WTC11 (cell line): ENCODE results near the gene PRKCE. TPM values are rescaled to one million over a fixed set of nuclear protein-coding genes. Genes with fewer than 3 reads are reported as not detected.

Experiments used
- ATAC-seq: fragments of 200-7000 bp; cut with Tn5 transposase; 2 replicates; pipeline ENCODE4 v1.10.0; 2021; ENCODE audit warnings: mild to moderate bottlenecking, moderate library complexity
- CTCF ChIA-PET: fragments of 300-600 bp; sonication (Branson Sonifier 250); formaldehyde crosslinking; loops from one replicate; lab custom pipeline; 2021; ENCODE audit warnings: antibody characterized with exemption; lab: Charles Lee
- POLR2A ChIA-PET: fragments of 350-600 bp; sonication (Branson Sonifier 250); formaldehyde crosslinking; loops from one replicate; lab custom pipeline; 2021; ENCODE audit warnings: antibody characterized with exemption; lab: Charles Lee
- DNase-seq: peaks from one replicate; pipeline ENCODE4 v3.0.0; 2021; ENCODE audit warnings: low spot score
- H3K27ac Mint-ChIP-seq: 2 replicates; pipeline ENCODE4 v1.8.0; 2021; ENCODE audit warnings: mixed read lengths
- H3K27me3 Mint-ChIP-seq: 2 replicates; pipeline ENCODE4 v1.8.0; 2021; ENCODE audit warnings: low read depth, mild to moderate bottlenecking, moderate library complexity, mixed read lengths
- H3K36me3 Mint-ChIP-seq: 2 replicates; pipeline ENCODE4 v1.8.0; 2021; ENCODE audit warnings: mixed read lengths
- H3K4me1 Mint-ChIP-seq: 2 replicates; pipeline ENCODE4 v1.8.0; 2022; ENCODE audit warnings: mixed read lengths
- H3K4me3 Mint-ChIP-seq: 2 replicates; pipeline ENCODE4 v1.8.0; 2021; ENCODE audit warnings: mild to moderate bottlenecking, moderate library complexity, mixed read lengths
- H3K9me3 Mint-ChIP-seq: 2 replicates; pipeline ENCODE4 v1.8.0; 2021; ENCODE audit warnings: mixed read lengths
- ATF6 ChIP-seq: sonication (generic); formaldehyde crosslinking; IDR thresholded peaks from 2 replicates; pipeline ENCODE4 v1.8.1; 2023; ENCODE audit warnings: mild to moderate bottlenecking, missing genetic modification reagents
- CREM ChIP-seq: sonication (generic); formaldehyde crosslinking; IDR thresholded peaks from 2 replicates; pipeline ENCODE4 v1.8.1; 2022; ENCODE audit warnings: mild to moderate bottlenecking, missing genetic modification reagents, moderate library complexity
- EMX1 ChIP-seq: fragments of 250-450 bp; sonication (Bioruptor Pico); IDR thresholded peaks from 2 replicates; pipeline ENCODE4 v1.8.0; 2021; ENCODE audit warnings: mild to moderate bottlenecking
- ERG ChIP-seq: fragments of 250-450 bp; sonication (Bioruptor Pico); IDR thresholded peaks from 2 replicates; pipeline ENCODE4 v1.8.0; 2021; ENCODE audit warnings: mild to moderate bottlenecking
- NFATC4 ChIP-seq: fragments of 250-450 bp; sonication (Bioruptor Pico); IDR thresholded peaks from 2 replicates; pipeline ENCODE4 v1.9.0; 2021; ENCODE audit warnings: mild to moderate bottlenecking
- NR3C1 ChIP-seq: sonication (generic); formaldehyde crosslinking; conservative IDR thresholded peaks from 2 replicates; pipeline ENCODE4 v1.8.1; 2023; ENCODE audit warnings: low read depth, mild to moderate bottlenecking, missing genetic modification reagents
- PRRX2 ChIP-seq: fragments of 250-450 bp; sonication (Bioruptor Pico); IDR thresholded peaks from 2 replicates; pipeline ENCODE4 v1.8.0; 2021; ENCODE audit warnings: mild to moderate bottlenecking
- SMAD3 ChIP-seq: sonication (generic); formaldehyde crosslinking; IDR thresholded peaks from 2 replicates; pipeline ENCODE4 v1.8.0; 2022; ENCODE audit warnings: missing genetic modification reagents, mild to moderate bottlenecking, borderline replicate concordance
- TCF7 ChIP-seq: sonication (generic); formaldehyde crosslinking; IDR thresholded peaks from 2 replicates; pipeline ENCODE4 v1.8.0; 2022; ENCODE audit warnings: mild to moderate bottlenecking, low read depth, missing genetic modification reagents, moderate library complexity
- TEAD1 ChIP-seq: sonication (generic); formaldehyde crosslinking; IDR thresholded peaks from 2 replicates; pipeline ENCODE4 v1.8.0; 2022; ENCODE audit warnings: mild to moderate bottlenecking, missing genetic modification reagents
- TEAD4 ChIP-seq: sonication (generic); formaldehyde crosslinking; IDR thresholded peaks from 2 replicates; pipeline ENCODE4 v1.8.0; 2022; ENCODE audit warnings: mild to moderate bottlenecking, missing genetic modification reagents
- TP53 ChIP-seq: sonication (generic); formaldehyde crosslinking; IDR thresholded peaks from 2 replicates; pipeline ENCODE4 v1.8.1; 2023; ENCODE audit warnings: mild to moderate bottlenecking, missing genetic modification reagents
- ZNF317 ChIP-seq: sonication (generic); formaldehyde crosslinking; IDR thresholded peaks from 2 replicates; pipeline ENCODE4 v1.8.1; 2023; ENCODE audit warnings: low read depth, mild to moderate bottlenecking, moderate library complexity, missing genetic modification reagents, borderline replicate concordance
- ZNF416 ChIP-seq: fragments of 250-450 bp; sonication (Bioruptor Pico); IDR thresholded peaks from 2 replicates; pipeline ENCODE4 v1.9.0; 2021; ENCODE audit warnings: mild to moderate bottlenecking, inconsistent platforms
- total RNA-seq: library from RNA; stranded (reverse); gene quantifications from 3 replicates; pipeline ENCODE4 v1.2.3, GENCODE V29; 2021
- TF ChIP-seq, protein P1 (sequence below): fragments of 250-450 bp; sonication (Bioruptor Pico); IDR thresholded peaks from 2 replicates; pipeline ENCODE4 v1.9.0; 2021; ENCODE audit warnings: mild to moderate bottlenecking
- TF ChIP-seq, protein P2 (sequence below): sonication (generic); formaldehyde crosslinking; IDR thresholded peaks from 2 replicates; pipeline ENCODE4 v1.8.1; 2023; ENCODE audit warnings: mild to moderate bottlenecking, moderate library complexity, missing genetic modification reagents
- TF ChIP-seq, protein P3 (sequence below): fragments of 250-450 bp; sonication (Bioruptor Pico); IDR thresholded peaks from 2 replicates; pipeline ENCODE4 v1.9.0; 2021; ENCODE audit warnings: moderate library complexity, mild to moderate bottlenecking, inconsistent platforms, borderline replicate concordance
- TF ChIP-seq, protein P4 (sequence below): sonication (generic); formaldehyde crosslinking; IDR thresholded peaks from 2 replicates; pipeline ENCODE4 v1.8.1; 2023; ENCODE audit warnings: mild to moderate bottlenecking, missing genetic modification reagents, moderate library complexity
- TF ChIP-seq, protein P5 (sequence below): sonication (generic); formaldehyde crosslinking; IDR thresholded peaks from 2 replicates; pipeline ENCODE4 v1.8.0; 2022; ENCODE audit warnings: mild to moderate bottlenecking, missing genetic modification reagents

The PRKCE gene
- total RNA-seq, 1 experiment from 2014 or later: 5.8 TPM

GRCh38 chr2:45622336-45623075, 29.0 kb upstream of the PRKCE start (continued):
- no peak for TF ChIP-seq SMAD3
- TF ChIP-seq ERG (CRISPR knock-in tag): no peak
- TF ChIP-seq, protein P1, sequence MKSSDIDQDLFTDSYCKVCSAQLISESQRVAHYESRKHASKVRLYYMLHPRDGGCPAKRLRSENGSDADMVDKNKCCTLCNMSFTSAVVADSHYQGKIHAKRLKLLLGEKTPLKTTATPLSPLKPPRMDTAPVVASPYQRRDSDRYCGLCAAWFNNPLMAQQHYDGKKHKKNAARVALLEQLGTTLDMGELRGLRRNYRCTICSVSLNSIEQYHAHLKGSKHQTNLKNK: no peak
- TF ChIP-seq, protein P2, sequence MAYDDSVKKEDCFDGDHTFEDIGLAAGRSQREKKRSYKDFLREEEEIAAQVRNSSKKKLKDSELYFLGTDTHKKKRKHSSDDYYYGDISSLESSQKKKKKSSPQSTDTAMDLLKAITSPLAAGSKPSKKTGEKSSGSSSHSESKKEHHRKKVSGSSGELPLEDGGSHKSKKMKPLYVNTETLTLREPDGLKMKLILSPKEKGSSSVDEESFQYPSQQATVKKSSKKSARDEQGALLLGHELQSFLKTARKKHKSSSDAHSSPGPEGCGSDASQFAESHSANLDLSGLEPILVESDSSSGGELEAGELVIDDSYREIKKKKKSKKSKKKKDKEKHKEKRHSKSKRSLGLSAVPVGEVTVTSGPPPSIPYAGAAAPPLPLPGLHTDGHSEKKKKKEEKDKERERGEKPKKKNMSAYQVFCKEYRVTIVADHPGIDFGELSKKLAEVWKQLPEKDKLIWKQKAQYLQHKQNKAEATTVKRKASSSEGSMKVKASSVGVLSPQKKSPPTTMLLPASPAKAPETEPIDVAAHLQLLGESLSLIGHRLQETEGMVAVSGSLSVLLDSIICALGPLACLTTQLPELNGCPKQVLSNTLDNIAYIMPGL (CRISPR knock-in tag): no peak
- no peak for TF ChIP-seq NFATC4 (CRISPR knock-in tag)
- TF ChIP-seq, protein P3, sequence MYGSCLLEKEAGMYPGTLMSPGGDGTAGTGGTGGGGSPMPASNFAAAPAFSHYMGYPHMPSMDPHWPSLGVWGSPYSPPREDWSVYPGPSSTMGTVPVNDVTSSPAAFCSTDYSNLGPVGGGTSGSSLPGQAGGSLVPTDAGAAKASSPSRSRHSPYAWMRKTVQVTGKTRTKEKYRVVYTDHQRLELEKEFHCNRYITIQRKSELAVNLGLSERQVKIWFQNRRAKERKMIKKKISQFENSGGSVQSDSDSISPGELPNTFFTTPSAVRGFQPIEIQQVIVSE (CRISPR knock-in tag): no peak
- no peak for TF ChIP-seq TP53 (CRISPR knock-in tag)
- TF ChIP-seq, protein P4, sequence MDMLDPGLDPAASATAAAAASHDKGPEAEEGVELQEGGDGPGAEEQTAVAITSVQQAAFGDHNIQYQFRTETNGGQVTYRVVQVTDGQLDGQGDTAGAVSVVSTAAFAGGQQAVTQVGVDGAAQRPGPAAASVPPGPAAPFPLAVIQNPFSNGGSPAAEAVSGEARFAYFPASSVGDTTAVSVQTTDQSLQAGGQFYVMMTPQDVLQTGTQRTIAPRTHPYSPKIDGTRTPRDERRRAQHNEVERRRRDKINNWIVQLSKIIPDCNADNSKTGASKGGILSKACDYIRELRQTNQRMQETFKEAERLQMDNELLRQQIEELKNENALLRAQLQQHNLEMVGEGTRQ (CRISPR knock-in tag): no peak

DNA sequence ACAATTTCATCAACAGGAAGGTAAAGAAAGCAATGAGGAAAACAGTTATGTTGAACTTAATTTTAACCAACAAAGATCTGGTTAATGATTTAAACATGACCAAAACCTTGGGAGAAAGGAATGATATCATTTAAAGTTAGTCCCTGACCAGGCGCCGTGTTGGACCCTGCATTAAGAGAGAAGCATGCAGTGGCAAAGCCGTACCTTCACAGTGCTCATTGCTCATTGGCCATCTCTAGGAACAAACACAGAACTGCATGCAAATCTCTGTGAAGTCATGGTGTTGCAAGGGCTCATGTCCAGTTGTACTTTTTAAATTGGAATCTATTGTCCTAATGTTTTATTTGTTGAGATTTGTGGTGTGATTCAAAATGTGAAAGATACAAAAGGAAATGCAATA, 28.4 kb upstream of the PRKCE start:
- Mint-ChIP-seq H3K36me3 (no peaks in the 10 kb centered on the region), H3K27me3 (no peaks in the 10 kb centered on the region), H3K9me3 (no peaks in the 10 kb centered on the region), H3K4me3 (no peak overlapping the region), H3K27ac (no peak overlapping the region), H3K4me1 (no peaks in the 10 kb centered on the region)
- ChIA-PET CTCF (no interaction called here), POLR2A (no interaction called here)
- DNase-seq (no peak), ATAC-seq (no peak)
- TF ChIP-seq ERG (CRISPR knock-in tag) (no peak), PRRX2 (CRISPR knock-in tag) (no peak), NR3C1 (CRISPR knock-in tag) (no peak), ZNF416 (CRISPR knock-in tag) (no peak), ZNF317 (no peak), TCF7 (no peak), EMX1 (CRISPR knock-in tag) (no peak), ATF6 (CRISPR knock-in tag) (no peak), TEAD4 (CRISPR knock-in tag) (no peak), TEAD1 (CRISPR knock-in tag) (no peak), CREM (CRISPR knock-in tag) (no peak)
- TF ChIP-seq, protein P3 (CRISPR knock-in tag): no peak
- TF ChIP-seq, protein P5, sequence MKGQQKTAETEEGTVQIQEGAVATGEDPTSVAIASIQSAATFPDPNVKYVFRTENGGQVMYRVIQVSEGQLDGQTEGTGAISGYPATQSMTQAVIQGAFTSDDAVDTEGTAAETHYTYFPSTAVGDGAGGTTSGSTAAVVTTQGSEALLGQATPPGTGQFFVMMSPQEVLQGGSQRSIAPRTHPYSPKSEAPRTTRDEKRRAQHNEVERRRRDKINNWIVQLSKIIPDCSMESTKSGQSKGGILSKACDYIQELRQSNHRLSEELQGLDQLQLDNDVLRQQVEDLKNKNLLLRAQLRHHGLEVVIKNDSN (CRISPR knock-in tag): no peak
